GM19023 (cell line): ENCODE measurements around the gene TMC7.
"Not testable (repeated sequence)": the region's sequence is repeated elsewhere in the genome, so short reads cannot be mapped to it uniquely, and the experiment has no call there.

Experiments
- ATAC-seq: cut with Tn5 transposase; IDR thresholded peaks from one replicate; pipeline ENCODE4 v1.9.1; 2021; ENCODE audit warnings: mild to moderate bottlenecking, moderate library complexity; ENCODE audit not compliant: unreplicated experiment

Gene TMC7

GRCh38 chr16:18983565-18984434 lies at the start of gene TMC7:
TSS of gene TMC7 (plus strand) at chr16:18983934. CDS start at chr16:18984064, 130 bp downstream.
- ATAC-seq = no peak

GRCh38 chr16:18936727-18937340 lies 46.9 kb upstream of the TMC7 start:
- no peak for ATAC-seq

GRCh38 chr16:18937390-18937789 lies 46.3 kb upstream of the TMC7 start:
- ATAC-seq = no peak

GRCh38 chr16:18938986-18939385 lies 44.7 kb upstream of the TMC7 start:
- ATAC-seq = no peak

GRCh38 chr16:18941471-18941870 lies 42.3 kb upstream of the TMC7 start:
- ATAC-seq = no peak

GRCh38 chr16:18942061-18942460 lies 41.7 kb upstream of the TMC7 start:
- no peak for ATAC-seq

- ATAC-seq = no peak
These were observed 40.3 kb upstream of the TMC7 start for GRCh38 chr16:18943414-18943813.

- no peak for ATAC-seq
These were observed 38.5 kb upstream of the TMC7 start for GRCh38 chr16:18945233-18945632.

- no peak for ATAC-seq
These were observed 35.2 kb upstream of the TMC7 start for GRCh38 chr16:18948372-18949020.

- ATAC-seq = no peak
These were observed 33.1 kb upstream of the TMC7 start for GRCh38 chr16:18950469-18951185.

- ATAC-seq = no peak
These were observed 30.2 kb upstream of the TMC7 start for GRCh38 chr16:18953547-18953946.

GRCh38 chr16:18955874-18956580 lies 27.7 kb upstream of the TMC7 start:
- not testable (repeated sequence) for ATAC-seq

- not testable (repeated sequence) for ATAC-seq
These were observed 27.0 kb upstream of the TMC7 start for GRCh38 chr16:18956658-18957241.

GRCh38 chr16:18958621-18959029 lies 25.1 kb upstream of the TMC7 start:
- ATAC-seq = no peak

- ATAC-seq = no peak
These were observed 24.7 kb upstream of the TMC7 start for GRCh38 chr16:18959031-18959505.

- ATAC-seq = no peak
These were observed 18.2 kb upstream of the TMC7 start for GRCh38 chr16:18965555-18965954.

GRCh38 chr16:18966791-18967190 lies 16.9 kb upstream of the TMC7 start:
- no peak for ATAC-seq

- ATAC-seq = no peak
These were observed 14.5 kb upstream of the TMC7 start for GRCh38 chr16:18969050-18969854.

GRCh38 chr16:18969855-18970240 lies 13.9 kb upstream of the TMC7 start:
- no peak for ATAC-seq
